Ascending aorta (tissue), 2 donors: ENCODE results near the gene SMS. TPM values are rescaled to one million over a fixed set of nuclear protein-coding genes. Genes with fewer than 3 reads are reported as not detected.

Source experiments
- DNase-seq, 2 donors: peaks; one replicate each; pipeline ENCODE4 v3.0.0-alpha.2; 2019; ENCODE audit warnings: low spot score in 2 of 2
- H3K27ac ChIP-seq, 2 donors: fragments of 200-600 bp; sonication (generic); one replicate each; pipeline ENCODE4 v1.5.1; 2016 to 2017; ENCODE audit warnings: mild to moderate bottlenecking in 1 of 2
- H3K27me3 ChIP-seq: fragments of 200-600 bp; sonication (generic); one replicate; pipeline ENCODE4 v1.5.1; 2017
- H3K36me3 ChIP-seq, 2 donors: fragments of 200-600 bp; sonication (generic); one replicate each; pipeline ENCODE4 v1.5.1; 2016
- H3K4me1 ChIP-seq, 2 donors: fragments of 200-600 bp; sonication (generic); one replicate each; pipeline ENCODE4 v1.5.1; 2016 to 2017; ENCODE audit warnings: mild to moderate bottlenecking in 1 of 2
- H3K4me3 ChIP-seq, 2 donors: fragments of 200-600 bp; sonication (generic); one replicate each; pipeline ENCODE4 v1.5.1; 2016 to 2017; ENCODE audit warnings: mild to moderate bottlenecking in 1 of 2
- H3K9me3 ChIP-seq, 2 donors: fragments of 200-600 bp; sonication (generic); one replicate each; pipeline ENCODE4 v1.5.1; 2016
- intact Hi-C: fragments of 100-400 bp; cut with DNase I; formaldehyde crosslinking; loops from one replicate; pipeline ENCODE4 v1.15.1; 2023
- total RNA-seq: library from RNA; depleted of rRNA; stranded (reverse); fragments of >200 nt; gene quantifications from one replicate; pipeline ENCODE4 v1.1.0, GENCODE V29; 2016
- TF ChIP-seq, protein P1 (sequence below), 3 experiments: fragments of 200-600 bp in 2 of 3; fragments of 450-650 bp in 1 of 3; sonication (generic) in 2 of 3; IDR thresholded peaks; one replicate each; pipeline ENCODE4 v1.5.1; 2016 to 2019; ENCODE audit warnings: antibody characterized with exemption in 3 of 3, mild to moderate bottlenecking in 1 of 3, moderate library complexity in 1 of 3

SMS gene
- total RNA-seq, 1 donor from 2014 or later, result 35.1 TPM

- no peak for DNase-seq
- Histone ChIP-seq H3K9me3 (no peaks in the 10 kb centered on the region), H3K4me1 (peaks cover 0 to 6% of the 10 kb centered on the region in 2 donors), H3K36me3 (peaks cover 2 to 7% of the 10 kb centered on the region in 2 donors), H3K27ac (no peak overlapping the region), H3K4me3 (no peak overlapping the region), H3K27me3 (no peaks in the 10 kb centered on the region)
- intact Hi-C loops, result loop anchor here (10.0 kb wide), 1 partner anchor 1432 kb away; no protein-coding TSS in a partner anchor
- TF ChIP-seq, protein P1, sequence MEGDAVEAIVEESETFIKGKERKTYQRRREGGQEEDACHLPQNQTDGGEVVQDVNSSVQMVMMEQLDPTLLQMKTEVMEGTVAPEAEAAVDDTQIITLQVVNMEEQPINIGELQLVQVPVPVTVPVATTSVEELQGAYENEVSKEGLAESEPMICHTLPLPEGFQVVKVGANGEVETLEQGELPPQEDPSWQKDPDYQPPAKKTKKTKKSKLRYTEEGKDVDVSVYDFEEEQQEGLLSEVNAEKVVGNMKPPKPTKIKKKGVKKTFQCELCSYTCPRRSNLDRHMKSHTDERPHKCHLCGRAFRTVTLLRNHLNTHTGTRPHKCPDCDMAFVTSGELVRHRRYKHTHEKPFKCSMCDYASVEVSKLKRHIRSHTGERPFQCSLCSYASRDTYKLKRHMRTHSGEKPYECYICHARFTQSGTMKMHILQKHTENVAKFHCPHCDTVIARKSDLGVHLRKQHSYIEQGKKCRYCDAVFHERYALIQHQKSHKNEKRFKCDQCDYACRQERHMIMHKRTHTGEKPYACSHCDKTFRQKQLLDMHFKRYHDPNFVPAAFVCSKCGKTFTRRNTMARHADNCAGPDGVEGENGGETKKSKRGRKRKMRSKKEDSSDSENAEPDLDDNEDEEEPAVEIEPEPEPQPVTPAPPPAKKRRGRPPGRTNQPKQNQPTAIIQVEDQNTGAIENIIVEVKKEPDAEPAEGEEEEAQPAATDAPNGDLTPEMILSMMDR (IDR thresholded peaks at IDR 0.05), result no peak
These were observed 26.4 kb downstream of the SMS start for GRCh38 chrX:21966866-21967265.

- H3K9me3 ChIP-seq, result no peaks in the 10 kb centered on the region
- no peak overlapping the region for H3K4me3 ChIP-seq
- TF ChIP-seq, protein P1 (IDR thresholded peaks at IDR 0.05), result no peak
- intact Hi-C loops, result loop anchor here (10.0 kb wide), 1 partner anchor 1434 kb away; no protein-coding TSS in a partner anchor
- peaks cover 0 to 3% of the 10 kb centered on the region in 2 donors for H3K4me1 ChIP-seq
- H3K36me3 ChIP-seq, result peaks cover 2 to 7% of the 10 kb centered on the region in 2 donors
- no peak overlapping the region for H3K27ac ChIP-seq
- no peaks in the 10 kb centered on the region for H3K27me3 ChIP-seq
- DNase-seq, result no peak
These were observed 27.8 kb downstream of the SMS start for GRCh38 chrX:21968333-21968732.

GRCh38 chrX:21970326-21970725 lies 29.8 kb downstream of the SMS start:
- no peaks in the 10 kb centered on the region for H3K27me3 ChIP-seq
- H3K4me1 ChIP-seq, result no peaks in the 10 kb centered on the region
- H3K36me3 ChIP-seq, result peaks cover 2 to 10% of the 10 kb centered on the region in 2 donors
- intact Hi-C loops, result no loop called here
- TF ChIP-seq, protein P1 (IDR thresholded peaks at IDR 0.05), result no peak
- no peak overlapping the region for H3K4me3 ChIP-seq
- H3K27ac ChIP-seq, result no peak overlapping the region
- no peak for DNase-seq
- H3K9me3 ChIP-seq, result no peaks in the 10 kb centered on the region

DNA sequence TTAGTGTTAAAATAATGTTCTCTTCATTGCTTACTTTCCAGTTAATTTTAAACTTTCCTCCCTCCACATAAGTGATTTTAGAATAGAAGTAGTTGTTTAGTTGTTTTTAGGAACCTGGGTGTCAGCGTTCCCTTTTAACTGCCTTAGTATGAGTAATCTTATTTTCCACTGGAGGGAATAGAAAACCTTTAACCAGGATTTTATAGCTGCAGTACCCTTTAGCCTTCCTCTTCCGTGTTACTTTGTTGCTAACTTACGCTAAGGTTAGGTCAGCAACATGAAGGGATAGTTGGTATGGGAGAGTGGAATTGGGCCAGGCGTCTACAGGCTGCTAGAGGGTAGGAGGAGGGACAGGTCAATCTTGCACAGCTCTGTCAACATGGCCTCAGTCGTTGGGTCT lies 31.5 kb downstream of the SMS start:
- TF ChIP-seq, protein P1 (IDR thresholded peaks at IDR 0.05), result no peak
- DNase-seq, result no peak
- Histone ChIP-seq H3K4me3 (no peak overlapping the region), H3K27me3 (no peaks in the 10 kb centered on the region), H3K27ac (peak overlapping the region in 1 of 2 donors; percentile 44), H3K36me3 (peaks cover 2 to 13% of the 10 kb centered on the region in 2 donors), H3K4me1 (no peaks in the 10 kb centered on the region), H3K9me3 (no peaks in the 10 kb centered on the region)
- intact Hi-C loops, result no loop called here

- peak in 1 of 2 donors; percentile 75 for DNase-seq
- TF ChIP-seq, protein P1 (IDR thresholded peaks at IDR 0.05), result no peak
- H3K36me3 ChIP-seq, result peaks cover 2 to 17% of the 10 kb centered on the region in 2 donors
- no peaks in the 10 kb centered on the region for H3K9me3 ChIP-seq
- H3K27ac ChIP-seq, result peak overlapping the region; percentile 41 to 47
- H3K27me3 ChIP-seq, result no peaks in the 10 kb centered on the region
- no peak overlapping the region for H3K4me3 ChIP-seq
- H3K4me1 ChIP-seq, result no peaks in the 10 kb centered on the region
- intact Hi-C loops, result no loop called here
These were observed 32.2 kb downstream of the SMS start for GRCh38 chrX:21972721-21973120.
